Measurements from ENCODE around the gene GRIA1. TPM values are rescaled to one million over a fixed set of nuclear protein-coding genes. Genes with fewer than 3 reads are reported as not detected.

GRIA1 gene
- total RNA-seq, 1 donor from 2014 or later = 3.3 TPM

DNA sequence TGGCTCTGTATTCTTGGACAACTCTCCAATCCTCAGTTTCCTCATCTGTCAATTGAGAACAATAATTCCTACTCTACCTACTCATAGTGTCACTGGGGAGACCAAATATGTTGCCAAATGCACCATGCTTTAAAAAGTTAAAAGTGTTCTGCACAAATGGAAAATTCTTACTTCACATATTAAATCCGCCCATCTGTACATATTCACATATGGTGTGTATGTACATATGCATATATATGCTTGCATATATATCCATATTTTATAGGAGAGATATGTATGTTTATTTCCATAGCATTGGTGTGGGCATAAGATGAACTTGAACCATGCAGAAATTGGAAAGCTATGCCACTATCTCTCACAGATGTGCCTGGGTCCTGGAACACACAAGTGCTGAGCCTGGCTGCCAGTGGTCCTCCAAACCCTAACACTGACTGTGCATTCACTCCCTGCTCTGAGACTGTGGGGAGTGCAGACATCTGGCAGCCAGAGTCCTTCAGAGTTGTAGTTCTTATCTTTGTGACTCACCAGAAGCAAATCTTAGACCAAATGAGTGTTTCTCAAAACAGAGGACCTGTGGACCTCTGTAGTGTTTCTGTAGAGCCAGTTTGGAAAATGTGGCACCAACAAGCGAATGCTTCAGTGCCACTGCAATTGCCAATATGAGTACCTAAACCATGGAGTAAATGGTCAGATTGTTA lies 168.7 kb downstream of the GRIA1 start:
- Histone ChIP-seq H3K4me2 (peak overlapping the region; percentile 63), H3K9me3 (ENCODE audit: low read depth) (no peaks in the 10 kb centered on the region), H2AFZ (replicated peaks) (no peak overlapping the region), H3K9ac (no peak overlapping the region), H3K36me3 (no peaks in the 10 kb centered on the region), H3K4me3 (peak overlapping the region; percentile 2), H4K20me1 (ENCODE audit: low read depth) (no peaks in the 10 kb centered on the region), H3F3A (ENCODE audit: low read depth) (peaks cover 43% of the 10 kb centered on the region), H3K79me2 (ENCODE audit: low read depth) (no peaks in the 10 kb centered on the region), H3K27me3 (no peaks in the 10 kb centered on the region), H3K4me1 (peaks cover 56% of the 10 kb centered on the region), H3K27ac (peak overlapping the region; percentile 23)
- no peak for DNase-seq (ENCODE audit: low spot score)
- Mint-ChIP-seq H3K9me3 (no peaks in the 10 kb centered on the region), H3K27ac (peak overlapping the region; percentile 88), H3K4me3 (no peak overlapping the region), H3K4me1 (peaks cover 54% of the 10 kb centered on the region), H3K27me3 (ENCODE audit: insufficient read depth, low read depth) (no peaks in the 10 kb centered on the region), H3K36me3 (peaks cover 12% of the 10 kb centered on the region)
- TF ChIP-seq EZH2 (IDR thresholded peaks at IDR 0.05) (no peak), EZH2phosphoT487 (IDR thresholded peaks at IDR 0.05) (no peak)
- TF ChIP-seq, protein P1, sequence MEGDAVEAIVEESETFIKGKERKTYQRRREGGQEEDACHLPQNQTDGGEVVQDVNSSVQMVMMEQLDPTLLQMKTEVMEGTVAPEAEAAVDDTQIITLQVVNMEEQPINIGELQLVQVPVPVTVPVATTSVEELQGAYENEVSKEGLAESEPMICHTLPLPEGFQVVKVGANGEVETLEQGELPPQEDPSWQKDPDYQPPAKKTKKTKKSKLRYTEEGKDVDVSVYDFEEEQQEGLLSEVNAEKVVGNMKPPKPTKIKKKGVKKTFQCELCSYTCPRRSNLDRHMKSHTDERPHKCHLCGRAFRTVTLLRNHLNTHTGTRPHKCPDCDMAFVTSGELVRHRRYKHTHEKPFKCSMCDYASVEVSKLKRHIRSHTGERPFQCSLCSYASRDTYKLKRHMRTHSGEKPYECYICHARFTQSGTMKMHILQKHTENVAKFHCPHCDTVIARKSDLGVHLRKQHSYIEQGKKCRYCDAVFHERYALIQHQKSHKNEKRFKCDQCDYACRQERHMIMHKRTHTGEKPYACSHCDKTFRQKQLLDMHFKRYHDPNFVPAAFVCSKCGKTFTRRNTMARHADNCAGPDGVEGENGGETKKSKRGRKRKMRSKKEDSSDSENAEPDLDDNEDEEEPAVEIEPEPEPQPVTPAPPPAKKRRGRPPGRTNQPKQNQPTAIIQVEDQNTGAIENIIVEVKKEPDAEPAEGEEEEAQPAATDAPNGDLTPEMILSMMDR (IDR thresholded peaks at IDR 0.05) = no peak

DNA sequence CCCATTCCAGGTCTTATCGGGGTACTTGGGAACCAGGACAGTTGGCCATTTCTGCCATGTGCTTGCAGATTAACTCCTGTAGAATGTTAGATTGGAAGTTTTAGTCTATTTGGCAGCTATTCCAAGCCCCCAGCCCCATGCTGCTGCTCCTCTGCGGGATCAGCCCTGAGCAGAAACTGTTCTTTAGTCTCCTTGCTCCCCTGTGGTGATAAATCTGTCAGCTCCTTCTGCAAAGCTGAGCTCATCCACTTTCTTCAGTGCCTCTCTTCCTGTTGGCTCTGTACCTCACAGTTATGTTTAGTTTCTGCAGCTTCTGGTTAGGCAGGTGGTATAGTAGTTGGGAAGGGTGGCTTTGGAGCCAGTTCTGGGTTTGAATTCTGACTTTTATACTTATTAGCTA lies 170.4 kb downstream of the GRIA1 start:
- no peaks in the 10 kb centered on the region for H3K27me3 ChIP-seq
- no peak overlapping the region for H3K27ac Mint-ChIP-seq
- no peak overlapping the region for H3K9ac ChIP-seq
- H3K27ac ChIP-seq = peak overlapping the region; percentile 51
- H3K79me2 ChIP-seq (ENCODE audit: low read depth) = no peaks in the 10 kb centered on the region
- no peaks in the 10 kb centered on the region for H4K20me1 ChIP-seq (ENCODE audit: low read depth)
- H3K4me3 Mint-ChIP-seq = peak overlapping the region; percentile 15
- peaks cover 11% of the 10 kb centered on the region for H3K36me3 Mint-ChIP-seq
- no peak overlapping the region for H3K4me3 ChIP-seq
- peaks cover 43% of the 10 kb centered on the region for H3F3A ChIP-seq (ENCODE audit: low read depth)
- peaks cover 54% of the 10 kb centered on the region for H3K4me1 Mint-ChIP-seq
- H3K36me3 ChIP-seq = no peaks in the 10 kb centered on the region
- peaks cover 56% of the 10 kb centered on the region for H3K4me1 ChIP-seq
- H3K4me2 ChIP-seq = peak overlapping the region; percentile 45
- DNase-seq (ENCODE audit: low spot score) = peak; percentile 77
- H3K27me3 Mint-ChIP-seq (ENCODE audit: insufficient read depth, low read depth) = no peaks in the 10 kb centered on the region
- TF ChIP-seq EZH2phosphoT487 (IDR thresholded peaks at IDR 0.05) (no peak), EZH2 (IDR thresholded peaks at IDR 0.05) (no peak)
- TF ChIP-seq, protein P1 (IDR thresholded peaks at IDR 0.05) = no peak
- H3K9me3 ChIP-seq (ENCODE audit: low read depth) = no peaks in the 10 kb centered on the region
- no peak overlapping the region for H2AFZ ChIP-seq (replicated peaks)
- H3K9me3 Mint-ChIP-seq = no peaks in the 10 kb centered on the region

GRCh38 chr5:153661897-153662296 lies 171.4 kb downstream of the GRIA1 start:
- peaks cover 56% of the 10 kb centered on the region for H3K4me1 ChIP-seq
- H3K36me3 Mint-ChIP-seq = peaks cover 10% of the 10 kb centered on the region
- TF ChIP-seq, protein P1 (IDR thresholded peaks at IDR 0.05) = no peak
- TF ChIP-seq EZH2 (IDR thresholded peaks at IDR 0.05) = no peak
- no peak for TF ChIP-seq EZH2phosphoT487 (IDR thresholded peaks at IDR 0.05)
- H3K9ac ChIP-seq = no peak overlapping the region
- no peaks in the 10 kb centered on the region for H3K79me2 ChIP-seq (ENCODE audit: low read depth)
- peaks cover 58% of the 10 kb centered on the region for H3K4me1 Mint-ChIP-seq
- H3K27me3 ChIP-seq = no peaks in the 10 kb centered on the region
- DNase-seq (ENCODE audit: low spot score) = no peak
- H3F3A ChIP-seq (ENCODE audit: low read depth) = peaks cover 43% of the 10 kb centered on the region
- H4K20me1 ChIP-seq (ENCODE audit: low read depth) = no peaks in the 10 kb centered on the region
- no peak overlapping the region for H3K27ac ChIP-seq
- H3K36me3 ChIP-seq = no peaks in the 10 kb centered on the region
- no peak overlapping the region for H3K4me3 Mint-ChIP-seq
- no peak overlapping the region for H2AFZ ChIP-seq (replicated peaks)
- no peaks in the 10 kb centered on the region for H3K9me3 ChIP-seq (ENCODE audit: low read depth)
- H3K27ac Mint-ChIP-seq = peak overlapping the region; percentile 8
- H3K4me3 ChIP-seq = no peak overlapping the region
- H3K27me3 Mint-ChIP-seq (ENCODE audit: insufficient read depth, low read depth) = no peaks in the 10 kb centered on the region
- H3K9me3 Mint-ChIP-seq = no peaks in the 10 kb centered on the region
- H3K4me2 ChIP-seq = peak overlapping the region; percentile 45

All from neural progenitor cell (in vitro differentiated cells).